Parathyroid adenoma (tissue), 2 donors: ENCODE results near the gene MIPOL1.
A peak's percentile ranks its signal among the peaks of the same experiment; 100 is the strongest.

ENCODE experiments used
- H2AFZ ChIP-seq: fragments of 300-600 bp; sonication (generic); one replicate; pipeline ENCODE4 v1.7.0; 2017; ENCODE audit warnings: antibody characterized with exemption, mild to moderate bottlenecking
- H3K27ac ChIP-seq: fragments of 300-600 bp; sonication (generic); one replicate; pipeline ENCODE4 v1.7.0; 2017
- H3K27me3 ChIP-seq: fragments of 300-600 bp; sonication (generic); one replicate; pipeline ENCODE4 v1.7.0; 2017; ENCODE audit warnings: low read length; ENCODE audit not compliant: control insufficient read depth, insufficient read depth
- H3K36me3 ChIP-seq: fragments of 300-600 bp; sonication (generic); one replicate; pipeline ENCODE4 v1.7.0; 2017; ENCODE audit warnings: low read length; ENCODE audit not compliant: control insufficient read depth, insufficient read depth
- H3K4me1 ChIP-seq: fragments of 300-600 bp; sonication (generic); one replicate; pipeline ENCODE4 v1.7.0; 2017; ENCODE audit warnings: control low read depth
- H3K4me2 ChIP-seq: fragments of 300-600 bp; sonication (generic); one replicate; pipeline ENCODE4 v1.7.0; 2017; ENCODE audit warnings: low read length
- H3K4me3 ChIP-seq: fragments of 300-600 bp; sonication (generic); one replicate; pipeline ENCODE4 v1.7.0; 2017; ENCODE audit warnings: low read depth, low read length
- H3K79me2 ChIP-seq: fragments of 300-600 bp; sonication (generic); one replicate; pipeline ENCODE4 v1.7.0; 2017; ENCODE audit warnings: control low read depth
- H3K9ac ChIP-seq: fragments of 300-600 bp; sonication (generic); one replicate; pipeline ENCODE4 v1.7.0; 2017; ENCODE audit warnings: mild to moderate bottlenecking
- H3K9me3 ChIP-seq: fragments of 300-600 bp; sonication (generic); one replicate; pipeline ENCODE4 v1.7.0; 2017; ENCODE audit warnings: low read length; ENCODE audit not compliant: control insufficient read depth
- CTCF ChIP-seq: fragments of 300-600 bp; sonication (generic); IDR thresholded peaks from one replicate; pipeline ENCODE4 v1.7.0; 2017; ENCODE audit warnings: antibody characterized with exemption, mild to moderate bottlenecking
- donor health status: primary hyperparathyroidism.

Gene MIPOL1

DNA sequence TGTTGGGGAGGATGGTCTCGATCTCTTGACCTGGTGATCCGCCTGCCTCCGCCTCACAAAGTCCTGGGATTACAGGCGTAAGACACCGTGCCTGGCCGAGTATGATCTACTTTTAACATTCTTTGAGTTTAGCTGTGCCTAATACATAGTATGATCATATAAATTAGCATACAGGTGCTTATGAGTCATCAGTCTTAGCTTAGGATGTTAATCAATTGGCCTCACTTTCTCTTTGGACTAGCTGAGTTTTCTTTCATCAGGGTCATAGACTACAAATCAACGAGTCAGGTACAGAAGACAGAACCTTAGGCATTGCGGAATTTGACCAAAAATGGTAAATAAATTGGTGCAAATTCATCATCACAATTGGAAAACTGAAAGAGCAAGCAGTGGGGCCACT, 27.5 kb upstream of the MIPOL1 start:
- no peaks in the 10 kb centered on the region for H3K4me1 ChIP-seq
- no peak for TF ChIP-seq CTCF

GRCh38 chr14:37170993-37171392, 26.7 kb upstream of the MIPOL1 start:
- no peaks in the 10 kb centered on the region for H3K36me3 ChIP-seq
- TF ChIP-seq CTCF, result no peak
- H3K4me3 ChIP-seq, result no peak overlapping the region
- no peak overlapping the region for H3K9ac ChIP-seq
- no peaks in the 10 kb centered on the region for H3K27me3 ChIP-seq
- H3K4me2 ChIP-seq, result no peak overlapping the region
- H3K9me3 ChIP-seq, result no peaks in the 10 kb centered on the region
- no peaks in the 10 kb centered on the region for H3K79me2 ChIP-seq
- H2AFZ ChIP-seq, result no peak overlapping the region
- H3K27ac ChIP-seq, result no peak overlapping the region
- H3K4me1 ChIP-seq, result no peaks in the 10 kb centered on the region

More for the DNA sequence above, 27.5 kb upstream of the MIPOL1 start:
- H3K27me3 ChIP-seq, result no peaks in the 10 kb centered on the region
- no peak overlapping the region for H3K9ac ChIP-seq
- H3K4me3 ChIP-seq, result no peak overlapping the region
- no peak overlapping the region for H2AFZ ChIP-seq
- H3K36me3 ChIP-seq, result no peaks in the 10 kb centered on the region
- H3K9me3 ChIP-seq, result no peaks in the 10 kb centered on the region
- no peak overlapping the region for H3K27ac ChIP-seq
- no peak overlapping the region for H3K4me2 ChIP-seq
- no peaks in the 10 kb centered on the region for H3K79me2 ChIP-seq

DNA sequence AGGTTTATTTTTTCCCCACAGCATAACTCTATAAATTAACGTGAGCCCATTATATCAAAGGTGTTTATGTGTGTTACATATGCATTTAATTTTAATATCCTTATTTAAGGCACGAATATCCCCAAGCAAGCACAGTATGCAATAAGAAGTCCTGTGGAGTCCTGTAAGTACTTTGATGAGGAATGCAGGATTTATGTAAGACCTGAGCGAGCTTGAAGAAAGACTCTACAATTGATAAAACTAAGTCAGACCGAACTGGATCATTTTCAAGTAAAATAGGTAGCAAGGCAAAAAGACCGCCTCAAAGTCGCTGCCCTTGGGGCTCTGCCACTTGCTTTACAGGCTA, 26.1 kb upstream of the MIPOL1 start:
- TF ChIP-seq CTCF, result no peak
- H3K27me3 ChIP-seq, result no peaks in the 10 kb centered on the region
- H3K4me2 ChIP-seq, result peak overlapping the region; percentile 74

GRCh38 chr14:37172024-37172869, 25.5 kb upstream of the MIPOL1 start, which contains the start of gene SLC25A21:
Gene SLC25A21, minus strand, starts transcription at chr14:37172606.
- Histone ChIP-seq H3K79me2 (no peaks in the 10 kb centered on the region), H3K4me2 (peak within 1 kb of the TSS; percentile 74), H2AFZ (peak within 1 kb of the TSS; percentile 89), H3K27me3 (no peaks in the 10 kb centered on the region), H3K27ac (peak within 1 kb of the TSS; percentile 96), H3K4me3 (peak within 1 kb of the TSS; percentile 73), H3K9me3 (no peaks in the 10 kb centered on the region), H3K9ac (peak within 1 kb of the TSS; percentile 91), H3K36me3 (no peaks in the 10 kb centered on the region), H3K4me1 (no peaks in the 10 kb centered on the region)
- TF ChIP-seq CTCF, result no peak

More for the DNA sequence above, 26.1 kb upstream of the MIPOL1 start:
- H3K4me3 ChIP-seq, result peak overlapping the region; percentile 73
- no peaks in the 10 kb centered on the region for H3K79me2 ChIP-seq
- peak overlapping the region; percentile 89 for H2AFZ ChIP-seq
- no peaks in the 10 kb centered on the region for H3K36me3 ChIP-seq
- H3K4me1 ChIP-seq, result no peaks in the 10 kb centered on the region
- H3K9me3 ChIP-seq, result no peaks in the 10 kb centered on the region
- H3K9ac ChIP-seq, result no peak overlapping the region
- H3K27ac ChIP-seq, result peak overlapping the region; percentile 96
